Heart right ventricle (tissue), 16 donors: ENCODE results near the gene ALK. TPM values are rescaled to one million over a fixed set of nuclear protein-coding genes. Genes with fewer than 3 reads are reported as not detected.
A peak's percentile ranks its signal among the peaks of the same experiment; 100 is the strongest.

Experiments used
- ATAC-seq, 8 donors: fragments of 200-7000 bp; cut with Tn5 transposase; one replicate each; pipeline ENCODE4 v1.9.1; 2020; ENCODE audit warnings: mild to moderate bottlenecking in 8 of 8, moderate library complexity in 8 of 8, moderate number of reproducible peaks in 1 of 8
- DNase-seq, 2 donors: peaks; one replicate each; pipeline ENCODE4 v3.0.0-alpha.2; 2020
- H3K27ac ChIP-seq, 10 donors: fragments of 200-600 bp; sonication (generic) in 2 of 10; one replicate each; pipeline versions ENCODE4 v1.5.0 to v1.8.0; 2020 to 2022; ENCODE audit warnings: mild to moderate bottlenecking in 3 of 10
- H3K27me3 ChIP-seq, 7 donors: fragments of 200-600 bp; one replicate each; pipeline ENCODE4 v1.8.0; 2021 to 2022; ENCODE audit warnings: mild to moderate bottlenecking in 2 of 7
- H3K36me3 ChIP-seq, 9 donors: fragments of 200-600 bp; sonication (generic) in 1 of 9; one replicate each; pipeline versions ENCODE4 v1.5.0 to v1.8.0; 2020 to 2022; ENCODE audit warnings: mild to moderate bottlenecking in 2 of 9
- H3K4me1 ChIP-seq, 9 donors: fragments of 200-600 bp; sonication (generic) in 1 of 9; one replicate each; pipeline versions ENCODE4 v1.5.0 to v1.8.0; 2020 to 2022; ENCODE audit warnings: mild to moderate bottlenecking in 4 of 9
- H3K4me3 ChIP-seq, 10 donors: fragments of 200-600 bp; sonication (generic) in 2 of 10; one replicate each; pipeline versions ENCODE4 v1.5.0 to v1.8.0; 2020 to 2022; ENCODE audit warnings: mild to moderate bottlenecking in 7 of 10, moderate library complexity in 2 of 10
- H3K9me3 ChIP-seq, 11 donors: fragments of 200-600 bp in 10 of 11; sonication (generic) in 2 of 11; one replicate each; pipeline versions ENCODE4 v1.5.0 to v1.8.0; 2013 to 2022; ENCODE audit warnings: mild to moderate bottlenecking in 2 of 11, control low read depth in 1 of 11, moderate library complexity in 1 of 11
- CTCF ChIP-seq, 9 donors: fragments of 200-600 bp; sonication (generic) in 2 of 9; IDR thresholded peaks; one replicate each; pipeline versions ENCODE4 v1.5.0 to v1.8.0; 2021 to 2022; ENCODE audit warnings: antibody characterized with exemption in 9 of 9, mild to moderate bottlenecking in 5 of 9, moderate library complexity in 1 of 9
- WGBS, 2 donors: extraction: QIAGEN DNeasy Blood & Tissue Kit; methylation state at CpG; one replicate each; pipeline ENCODE4 v1.1.7; 2013; ENCODE audit warnings: inconsistent platforms in 1 of 2; 5-methylcytosine and 5-hydroxymethylcytosine counted together
- intact Hi-C, 10 donors: fragments of 100-400 bp; cut with DNase I; formaldehyde crosslinking; loops; one replicate each; pipeline versions ENCODE4 v1.11.1 to v1.14.2; 2022
- polyA plus RNA-seq, 2 donors: library from polyadenylated mRNA; stranded (reverse); fragments of 200-250 nt; gene quantifications; one replicate each; pipeline ENCODE4 v1.2.3, GENCODE V29; 2013
- total RNA-seq, 10 donors: library from RNA; stranded (reverse); fragmentation: NEBNext Ultra II Directional in 3 of 10; extraction: Animal tissue kit (Norgen Biotek cat#: 25700) in 3 of 10; gene quantifications; one replicate each; pipeline versions ENCODE4 v1.2.1 to v1.2.4, GENCODE V29; 2021 to 2023
- donor health status: Arrhythmogenic right ventricular cardiomyopathy.
- donor health status: ischemic (EF 13 %, LVEDD 7.1; RV severe dilation, severe dysfunction).
- donor health status: healthy with polysubstance abuse.
- donor health status: DM: no; HTN: yes; CAD: no.
- donor health status: DM: no; HTN: no; CAD: no.
- donor health status: ischemic (EF 25% LVEDD 6.9; RV normal size, moderate dysfunction).
- donor health status: ischemic (EF 25% LVEDD 5.7; RV mildly dilated, moderate dysfunction).
- donor health status: healthy.
- donor health status: DM: yes; HTN: yes; CAD: no.
- donor health status: Ischemic cardiomyopathy.
- donor health status: ischemic (EF 35%, LVEDD 5.7; RV mildly dilated, moderate dysfunction).
- donor health status: nonischemic (EF 11% LVEDD 7.7; RV severe dilation, severe dysfunction).
- donor health status: DM: yes; HTN: yes; CAD: no.
- donor health status: PGD.
- donor health status: ischemic (EF 29% LVEDD 5.4; RV normal size, mild dysfunction).
- donor health status: nonischemic (EF 23%, LVEDD 6.1; RV moderate dilation, normal function).

The ALK gene
- total and polyA plus RNA-seq, 12 donors = 0.01 to 0.24 (median 0.08) TPM; not detected in 7

GRCh38 chr2:29573612-29574011 lies 347.8 kb downstream of the ALK start:
- no peaks in the 10 kb centered on the region for H3K9me3 ChIP-seq
- H3K27ac ChIP-seq = no peak overlapping the region
- peaks cover 0 to 7% (median 0%) of the 10 kb centered on the region in 7 donors for H3K27me3 ChIP-seq
- no peak overlapping the region for H3K4me3 ChIP-seq
- H3K4me1 ChIP-seq = no peaks in the 10 kb centered on the region
- 94 to 98% methylated on average over 4 of the region's 4 CpGs for WGBS, 2 donors
- DNase-seq (no peak), ATAC-seq (no peak)
- intact Hi-C loops = no loop called here
- TF ChIP-seq CTCF (IDR thresholded peaks at IDR 0.05) = no peak
- no peaks in the 10 kb centered on the region for H3K36me3 ChIP-seq

GRCh38 chr2:29573147-29573546 lies 348.2 kb downstream of the ALK start:
- Histone ChIP-seq H3K27me3 (peaks cover 0 to 7% (median 0%) of the 10 kb centered on the region in 7 donors), H3K4me3 (no peak overlapping the region), H3K27ac (no peak overlapping the region), H3K9me3 (no peaks in the 10 kb centered on the region), H3K36me3 (no peaks in the 10 kb centered on the region), H3K4me1 (no peaks in the 10 kb centered on the region)
- ATAC-seq (no peak), DNase-seq (no peak)
- intact Hi-C loops = no loop called here
- no peak for TF ChIP-seq CTCF (IDR thresholded peaks at IDR 0.05)
- 88 to 91% methylated on average over 2 of the region's 2 CpGs for WGBS, 2 donors

GRCh38 chr2:29570539-29570938 lies 350.8 kb downstream of the ALK start:
- Histone ChIP-seq H3K4me3 (no peak overlapping the region), H3K9me3 (no peaks in the 10 kb centered on the region), H3K27me3 (peaks cover 0 to 7% (median 0%) of the 10 kb centered on the region in 7 donors), H3K4me1 (no peaks in the 10 kb centered on the region), H3K36me3 (no peaks in the 10 kb centered on the region), H3K27ac (no peak overlapping the region)
- ATAC-seq = peak in 1 of 8 donors; percentile 55
- no peak for DNase-seq
- WGBS, 2 donors = 21 to 38% methylated on average over 5 of the region's 5 CpGs
- TF ChIP-seq CTCF (IDR thresholded peaks at IDR 0.05) = no peak
- intact Hi-C loops = no loop called here

GRCh38 chr2:29567906-29568520 lies 353.4 kb downstream of the ALK start:
- DNase-seq (no peak), ATAC-seq (no peak)
- TF ChIP-seq CTCF (IDR thresholded peaks at IDR 0.05) = no peak
- intact Hi-C loops = no loop called here
- Histone ChIP-seq H3K4me1 (no peaks in the 10 kb centered on the region), H3K4me3 (no peak overlapping the region), H3K36me3 (no peaks in the 10 kb centered on the region), H3K9me3 (no peaks in the 10 kb centered on the region), H3K27ac (no peak overlapping the region), H3K27me3 (peaks cover 0 to 7% (median 0%) of the 10 kb centered on the region in 7 donors)
- 71 to 75% methylated on average over 6 of the region's 6 CpGs for WGBS, 2 donors
